GM21528 (cell line): ENCODE measurements around the gene POLR2E.
"Not testable (repeated sequence)": the region's sequence is repeated elsewhere in the genome, so short reads cannot be mapped to it uniquely, and the experiment has no call there.

Source experiments
- ATAC-seq: cut with Tn5 transposase; IDR thresholded peaks from one replicate; pipeline ENCODE4 v1.9.1; 2021; ENCODE audit warnings: mild to moderate bottlenecking, moderate library complexity; ENCODE audit not compliant: unreplicated experiment, low FRiP score

Gene POLR2E

GRCh38 chr19:1094978-1095701, at the start of gene POLR2E:
Gene POLR2E, minus strand, starts transcription at chr19:1095375. Its CDS starts 60 bp downstream, at chr19:1095315.
- peak; percentile 84 for ATAC-seq

GRCh38 chr19:1144741-1145140, 49.6 kb upstream of the POLR2E start:
- no peak for ATAC-seq

- no peak for ATAC-seq
Measured at GRCh38 chr19:1143828-1144399, 48.7 kb upstream of the POLR2E start.

- no peak for ATAC-seq
Measured at GRCh38 chr19:1141944-1142343, 46.8 kb upstream of the POLR2E start.

- ATAC-seq = no peak
Measured at GRCh38 chr19:1140272-1141027, 45.3 kb upstream of the POLR2E start.

- ATAC-seq = no peak
Measured at GRCh38 chr19:1139126-1139525, 44.0 kb upstream of the POLR2E start.

GRCh38 chr19:1138121-1138520, 42.9 kb upstream of the POLR2E start:
- ATAC-seq = no peak

- ATAC-seq = no peak
Measured at GRCh38 chr19:1136621-1137317, 41.6 kb upstream of the POLR2E start.

- ATAC-seq = no peak
Measured at GRCh38 chr19:1136201-1136600, 41.0 kb upstream of the POLR2E start.

GRCh38 chr19:1135454-1135853, 40.3 kb upstream of the POLR2E start:
- no peak for ATAC-seq

GRCh38 chr19:1134431-1134830, 39.3 kb upstream of the POLR2E start:
- ATAC-seq = no peak

- ATAC-seq = no peak
Measured at GRCh38 chr19:1133471-1133929, 38.3 kb upstream of the POLR2E start.

GRCh38 chr19:1132552-1133383, 37.6 kb upstream of the POLR2E start:
- no peak for ATAC-seq

GRCh38 chr19:1131718-1132551, 36.8 kb upstream of the POLR2E start:
- peak; percentile 45 for ATAC-seq

GRCh38 chr19:1130771-1131717, 35.9 kb upstream of the POLR2E start:
- peak; percentile 8 for ATAC-seq

- no peak for ATAC-seq
Measured at GRCh38 chr19:1129535-1129934, 34.4 kb upstream of the POLR2E start.

GRCh38 chr19:1129084-1129483, 33.9 kb upstream of the POLR2E start:
- not testable (repeated sequence) for ATAC-seq

GRCh38 chr19:1128106-1128505, 32.9 kb upstream of the POLR2E start:
- ATAC-seq = no peak
